ENCODE results near the gene FBXW7. TPM values are rescaled to one million over a fixed set of nuclear protein-coding genes. Genes with fewer than 3 reads are reported as not detected.

FBXW7 gene
- total and polyA plus RNA-seq, 2 of the 8 experiments (the other 6 are each of a cell fraction or from before 2014, with no cell fraction given): 6.0 to 26.7 TPM

DNA sequence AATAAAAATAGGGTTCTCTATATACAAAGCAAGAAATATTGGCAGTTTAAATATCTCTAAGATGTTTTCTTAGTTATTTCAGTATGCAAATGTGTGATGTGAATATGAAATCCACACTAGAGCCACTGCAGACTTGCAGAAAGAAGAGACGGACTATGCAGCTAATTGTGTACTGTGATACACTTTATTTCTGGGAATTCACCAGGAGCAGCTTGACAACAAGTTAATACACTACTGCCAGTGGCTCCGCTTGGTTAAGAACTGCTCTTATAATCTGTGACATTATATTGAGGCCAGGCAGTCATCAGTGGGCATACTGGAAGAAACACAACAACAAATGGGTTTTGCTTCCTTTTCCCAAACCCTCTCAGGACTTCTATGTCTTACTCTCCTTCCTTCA lies 172.0 kb downstream of the FBXW7 start (continued):
- no peak for TF ChIP-seq BRCA1 (IDR thresholded peaks at IDR 0.05; ENCODE audit: low read depth, low read length)
- no peak for TF ChIP-seq TCF12 (IDR thresholded peaks at IDR 0.05; ENCODE audit: low read depth, low read length)
- TF ChIP-seq CBX5 (IDR thresholded peaks at IDR 0.05; ENCODE audit: low read depth, low read length): no peak
- no peak for TF ChIP-seq EGR1 (IDR thresholded peaks at IDR 0.05; ENCODE audit: borderline replicate concordance, low read depth, low read length)
